Central memory CD4-positive, alpha-beta T cell (primary cell): ENCODE measurements around the gene ECM2.

ENCODE experiments used
- DNase-seq: peaks from one replicate; pipeline ENCODE4 v3.0.0; 2022

The ECM2 gene

GRCh38 chr9:92463387-92463786, 72.4 kb downstream of the ECM2 start:
- DNase-seq, result no peak

- no peak for DNase-seq
Measured at GRCh38 chr9:92457576-92457975, 78.2 kb downstream of the ECM2 start.

GRCh38 chr9:92455217-92455616, 80.6 kb downstream of the ECM2 start:
- DNase-seq, result no peak

GRCh38 chr9:92446536-92446935, 89.3 kb downstream of the ECM2 start:
- no peak for DNase-seq
